Left lung (tissue), 10 donors: ENCODE measurements around the gene NEMP1. TPM values are rescaled to one million over a fixed set of nuclear protein-coding genes. Genes with fewer than 3 reads are reported as not detected.

Source experiments
- ATAC-seq: fragments of 200-7000 bp; cut with Tn5 transposase; one replicate; pipeline ENCODE4 v1.9.1; 2020; ENCODE audit warnings: moderate library complexity
- DNase-seq, 4 donors: peaks; one replicate each; pipeline ENCODE4 v3.0.0-alpha.2; 2013 to 2020
- H3K27ac ChIP-seq, 2 donors: fragments of 200-600 bp; sonication (generic) in 1 of 2; one replicate each; pipeline versions ENCODE4 v1.5.0 to v1.8.0; 2020 to 2021
- H3K27me3 ChIP-seq, 2 donors: fragments of 200-600 bp; sonication (generic) in 1 of 2; one replicate each; pipeline versions ENCODE4 v1.5.0 to v1.8.0; 2020 to 2021
- H3K36me3 ChIP-seq, 2 donors: fragments of 200-600 bp; sonication (generic) in 1 of 2; one replicate each; pipeline versions ENCODE4 v1.5.0 to v1.8.0; 2020 to 2021
- H3K4me1 ChIP-seq, 2 donors: fragments of 200-600 bp; one replicate each; pipeline ENCODE4 v1.8.0; 2021
- H3K4me3 ChIP-seq, 2 donors: fragments of 200-600 bp; sonication (generic) in 1 of 2; one replicate each; pipeline versions ENCODE4 v1.5.0 to v1.8.0; 2020 to 2021; ENCODE audit warnings: mild to moderate bottlenecking in 1 of 2
- H3K9me3 ChIP-seq, 2 donors: fragments of 200-600 bp; sonication (generic) in 1 of 2; one replicate each; pipeline versions ENCODE4 v1.5.0 to v1.8.0; 2020 to 2021
- intact Hi-C, 2 donors: fragments of 100-400 bp; cut with DNase I; formaldehyde crosslinking; loops; one replicate each; pipeline versions ENCODE4 v1.11.2 to v1.14.2; 2022
- polyA plus RNA-seq, 6 donors: library from polyadenylated mRNA; unstranded; fragments of 120-200 nt; gene quantifications; one replicate each; pipeline ENCODE4 v1.2.1, GENCODE V29; 2013; ENCODE audit not compliant: insufficient read length in 6 of 6
- total RNA-seq, 2 donors: library from RNA; stranded (reverse); fragmentation: NEBNext Ultra II Directional; extraction: Animal tissue kit (Norgen Biotek cat#: 25700); gene quantifications; one replicate each; pipeline ENCODE4 v1.2.1, GENCODE V29; 2021
- TF ChIP-seq, protein P1 (sequence below), 2 donors: fragments of 200-600 bp; sonication (generic) in 1 of 2; IDR thresholded peaks; one replicate each; pipeline versions ENCODE4 v1.5.0 to v1.8.0; 2021; ENCODE audit warnings: antibody characterized with exemption in 2 of 2
- donor health status: DM: no; HTN: yes; CAD: no.
- donor health status: DM: no; HTN: no; CAD: no.

NEMP1 gene
- total and polyA plus RNA-seq, 8 donors = 16.4 to 29.2 (median 26.6) TPM

DNA sequence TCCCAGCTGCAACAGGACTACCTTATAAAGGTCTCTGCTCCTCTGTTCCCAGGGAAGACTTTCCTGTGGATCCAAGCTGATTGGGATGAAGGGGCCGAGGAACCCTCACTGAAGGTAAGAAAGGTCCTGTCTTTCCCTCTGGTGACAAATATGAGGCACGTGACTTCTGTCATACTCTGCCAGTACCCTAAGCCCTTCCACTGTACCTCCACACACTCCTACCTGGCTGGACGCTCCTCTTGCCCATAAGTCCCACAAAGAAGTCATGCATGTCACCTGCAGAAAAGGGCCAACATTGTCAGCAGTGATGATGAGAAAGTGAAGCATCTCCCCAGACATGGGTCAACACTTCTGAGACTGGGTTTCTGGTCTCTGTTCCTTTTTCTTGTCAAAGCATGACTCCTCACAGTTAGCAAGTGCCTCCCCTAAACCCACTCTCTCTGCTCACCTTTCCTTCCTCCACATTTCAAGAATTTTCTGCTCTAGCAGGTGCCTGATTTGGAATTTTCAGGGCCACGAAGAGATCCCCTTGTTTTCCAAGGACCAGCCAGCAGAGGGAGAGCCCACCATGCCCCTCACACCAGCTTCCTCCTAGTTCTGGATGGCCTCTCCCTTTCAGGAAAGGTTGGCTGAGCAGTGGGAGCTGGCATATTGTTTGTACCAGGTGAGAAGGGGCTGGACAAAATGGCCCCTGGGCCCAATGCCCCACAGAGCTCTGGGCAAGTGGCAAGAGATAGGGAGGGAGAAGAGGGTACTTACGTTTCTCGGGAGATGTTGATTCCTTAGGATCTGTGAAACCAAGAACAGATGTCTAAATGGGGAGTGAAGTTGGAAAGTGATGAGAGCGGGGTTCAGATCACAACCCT, 65.8 kb downstream of the NEMP1 start:
- TF ChIP-seq, protein P1, sequence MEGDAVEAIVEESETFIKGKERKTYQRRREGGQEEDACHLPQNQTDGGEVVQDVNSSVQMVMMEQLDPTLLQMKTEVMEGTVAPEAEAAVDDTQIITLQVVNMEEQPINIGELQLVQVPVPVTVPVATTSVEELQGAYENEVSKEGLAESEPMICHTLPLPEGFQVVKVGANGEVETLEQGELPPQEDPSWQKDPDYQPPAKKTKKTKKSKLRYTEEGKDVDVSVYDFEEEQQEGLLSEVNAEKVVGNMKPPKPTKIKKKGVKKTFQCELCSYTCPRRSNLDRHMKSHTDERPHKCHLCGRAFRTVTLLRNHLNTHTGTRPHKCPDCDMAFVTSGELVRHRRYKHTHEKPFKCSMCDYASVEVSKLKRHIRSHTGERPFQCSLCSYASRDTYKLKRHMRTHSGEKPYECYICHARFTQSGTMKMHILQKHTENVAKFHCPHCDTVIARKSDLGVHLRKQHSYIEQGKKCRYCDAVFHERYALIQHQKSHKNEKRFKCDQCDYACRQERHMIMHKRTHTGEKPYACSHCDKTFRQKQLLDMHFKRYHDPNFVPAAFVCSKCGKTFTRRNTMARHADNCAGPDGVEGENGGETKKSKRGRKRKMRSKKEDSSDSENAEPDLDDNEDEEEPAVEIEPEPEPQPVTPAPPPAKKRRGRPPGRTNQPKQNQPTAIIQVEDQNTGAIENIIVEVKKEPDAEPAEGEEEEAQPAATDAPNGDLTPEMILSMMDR (IDR thresholded peaks at IDR 0.05) = no peak
- peaks cover 0 to 7% of the 10 kb centered on the region in 2 donors for H3K4me1 ChIP-seq
- intact Hi-C loops = loop anchor here in 1 of 2 donors (10.0 kb wide), 1 partner anchor 52 kb away; no protein-coding TSS in a partner anchor
- H3K27ac ChIP-seq = no peak overlapping the region
- peaks cover 0 to 17% of the 10 kb centered on the region in 2 donors for H3K27me3 ChIP-seq
- no peak for ATAC-seq
- no peaks in the 10 kb centered on the region for H3K36me3 ChIP-seq
- no peaks in the 10 kb centered on the region for H3K9me3 ChIP-seq
- no peak overlapping the region for H3K4me3 ChIP-seq
- no peak for DNase-seq

DNA sequence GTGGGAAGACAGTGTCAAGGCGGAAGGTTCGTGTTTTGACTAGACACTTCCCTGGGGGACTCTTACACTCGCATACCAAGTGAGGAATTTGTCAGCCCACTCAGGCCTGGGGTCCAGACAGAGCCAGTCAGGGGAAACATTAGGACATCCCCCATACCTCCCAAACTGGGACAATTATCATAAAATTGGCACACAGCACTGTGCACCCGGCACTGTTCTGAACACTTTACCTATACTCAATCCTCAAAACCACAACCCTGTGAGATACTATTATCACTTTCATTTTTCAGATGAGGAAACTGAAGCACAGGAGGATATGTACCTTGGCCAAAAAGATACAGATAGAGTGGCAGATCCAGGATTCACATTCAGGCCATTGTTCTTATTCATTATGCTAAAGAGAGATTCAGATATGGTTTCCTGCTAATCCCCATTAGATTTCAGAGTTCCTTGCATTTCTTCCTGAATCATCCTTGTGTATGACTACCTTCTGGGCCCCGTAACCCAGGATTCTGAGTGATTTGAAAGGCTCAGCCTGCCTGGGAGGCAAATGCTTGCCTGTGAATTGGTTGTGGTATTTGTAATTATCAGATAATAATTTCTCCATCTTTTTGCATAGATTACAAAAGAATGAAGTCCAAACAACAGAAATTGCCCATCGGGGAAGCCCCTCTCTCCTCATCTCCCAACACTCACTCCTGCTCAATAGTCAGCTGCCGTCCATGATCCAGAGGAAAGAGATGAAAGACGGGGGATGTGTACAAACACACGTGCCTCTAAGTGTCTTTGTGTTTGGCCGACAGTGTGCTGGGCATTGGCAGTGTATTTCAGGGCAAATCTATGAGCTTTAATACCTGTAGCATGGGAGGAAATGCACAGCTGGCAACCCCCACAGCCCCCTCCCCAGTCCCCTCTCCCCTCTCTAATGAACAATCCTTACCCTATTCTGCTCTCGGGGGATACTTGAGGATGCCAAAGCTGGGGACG, 66.9 kb downstream of the NEMP1 start:
- TF ChIP-seq, protein P1 (IDR thresholded peaks at IDR 0.05) = no peak

DNA sequence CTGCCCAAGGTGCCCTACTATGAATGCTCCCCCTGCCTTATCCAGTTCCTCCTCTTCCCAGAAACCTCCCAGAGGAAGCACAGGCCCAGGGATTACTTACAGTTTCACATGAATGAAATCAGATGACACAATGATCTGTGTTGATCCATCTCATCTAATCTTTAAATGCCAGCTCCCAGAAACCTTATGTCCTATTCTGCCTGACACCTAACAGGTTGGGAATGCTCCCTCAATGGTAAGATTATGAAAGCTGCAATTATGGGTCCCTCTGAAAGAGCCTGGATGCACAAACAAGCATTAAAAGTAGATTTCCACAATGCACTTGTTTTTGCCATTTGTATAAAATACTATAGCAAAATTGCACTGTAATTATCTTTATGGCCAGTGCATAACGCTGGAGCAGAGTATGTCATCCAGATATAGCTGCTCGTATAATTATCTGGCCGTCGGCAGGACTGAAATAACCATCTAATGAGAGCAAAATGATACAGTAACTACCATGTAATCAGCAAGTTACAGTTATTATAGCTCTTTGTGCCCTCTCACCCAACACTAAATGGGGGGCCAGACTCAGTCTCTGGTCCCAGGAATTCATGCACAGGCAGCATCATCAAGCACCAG, 67.9 kb downstream of the NEMP1 start:
- no peaks in the 10 kb centered on the region for H3K36me3 ChIP-seq
- DNase-seq = no peak
- peaks cover 4 to 16% of the 10 kb centered on the region in 2 donors for H3K4me1 ChIP-seq
- intact Hi-C loops = loop anchor here in 1 of 2 donors (10.0 kb wide), 1 partner anchor 54 kb away; no protein-coding TSS in a partner anchor
- no peak overlapping the region for H3K4me3 ChIP-seq
- ATAC-seq = no peak
- no peaks in the 10 kb centered on the region for H3K9me3 ChIP-seq
- H3K27me3 ChIP-seq = peaks cover 0 to 12% of the 10 kb centered on the region in 2 donors
- TF ChIP-seq, protein P1 (IDR thresholded peaks at IDR 0.05) = no peak
- H3K27ac ChIP-seq = no peak overlapping the region

More for the DNA sequence above, 66.9 kb downstream of the NEMP1 start:
- DNase-seq (no peak), ATAC-seq (no peak)
- H3K27me3 ChIP-seq = peaks cover 0 to 17% of the 10 kb centered on the region in 2 donors
- H3K9me3 ChIP-seq = no peaks in the 10 kb centered on the region
- H3K36me3 ChIP-seq = no peaks in the 10 kb centered on the region
- H3K4me3 ChIP-seq = no peak overlapping the region
- peaks cover 2 to 12% of the 10 kb centered on the region in 2 donors for H3K4me1 ChIP-seq
- intact Hi-C loops = loop anchor here in 1 of 2 donors (10.0 kb wide), 1 partner anchor 53 kb away; no protein-coding TSS in a partner anchor
- H3K27ac ChIP-seq = no peak overlapping the region

DNA sequence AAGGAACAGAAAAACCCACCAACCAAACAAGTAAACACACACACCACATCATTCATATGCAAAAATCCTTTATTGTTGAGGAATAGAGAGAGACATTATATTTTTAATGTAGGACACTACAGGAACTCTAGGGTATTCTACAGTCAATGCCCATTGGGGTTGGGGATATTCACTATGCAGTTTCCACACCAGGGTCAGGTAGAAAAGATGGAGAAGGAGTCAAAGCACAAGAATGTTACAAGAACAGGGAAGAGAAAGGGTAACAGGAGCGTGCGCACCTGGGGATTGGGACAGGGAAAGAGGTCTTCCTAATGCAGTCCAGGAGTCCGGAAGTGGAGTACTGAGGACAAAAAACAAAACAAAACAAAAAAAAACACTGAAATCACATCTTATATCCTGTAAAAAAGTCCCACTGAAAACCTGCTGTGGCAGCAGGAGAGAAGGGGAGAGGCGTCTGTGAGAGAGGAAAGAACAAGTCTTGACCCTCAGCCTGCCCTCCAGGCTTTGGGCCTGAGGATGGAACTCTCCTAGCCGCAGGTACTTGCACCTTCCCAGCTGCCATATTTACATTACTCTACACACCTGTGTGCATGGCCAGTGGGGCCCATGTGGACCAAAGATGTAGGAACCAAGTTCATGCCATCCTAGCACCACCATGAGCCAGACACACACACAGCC, 68.5 kb downstream of the NEMP1 start:
- Histone ChIP-seq H3K9me3 (no peaks in the 10 kb centered on the region), H3K36me3 (no peaks in the 10 kb centered on the region), H3K4me3 (no peak overlapping the region), H3K4me1 (peaks cover 10 to 23% of the 10 kb centered on the region in 2 donors), H3K27me3 (peaks cover 0 to 12% of the 10 kb centered on the region in 2 donors), H3K27ac (no peak overlapping the region)
- DNase-seq = no peak
- intact Hi-C loops = loop anchor here in 1 of 2 donors (10.0 kb wide), 1 partner anchor 55 kb away; no protein-coding TSS in a partner anchor
- no peak for ATAC-seq
- TF ChIP-seq, protein P1 (IDR thresholded peaks at IDR 0.05) = no peak
